CD4-positive, alpha-beta T cell treated with Interleukin-4 for 1 hour (primary cell): ENCODE measurements around the gene GCDH.
"Not testable (repeated sequence)": the region's sequence is repeated elsewhere in the genome, so short reads cannot be mapped to it uniquely, and the experiment has no call there.

Experiments
- DNase-seq, 2 donors: peaks; one replicate each; pipeline ENCODE4 v3.0.0-alpha.2; 2020 to 2022

The GCDH gene

DNA sequence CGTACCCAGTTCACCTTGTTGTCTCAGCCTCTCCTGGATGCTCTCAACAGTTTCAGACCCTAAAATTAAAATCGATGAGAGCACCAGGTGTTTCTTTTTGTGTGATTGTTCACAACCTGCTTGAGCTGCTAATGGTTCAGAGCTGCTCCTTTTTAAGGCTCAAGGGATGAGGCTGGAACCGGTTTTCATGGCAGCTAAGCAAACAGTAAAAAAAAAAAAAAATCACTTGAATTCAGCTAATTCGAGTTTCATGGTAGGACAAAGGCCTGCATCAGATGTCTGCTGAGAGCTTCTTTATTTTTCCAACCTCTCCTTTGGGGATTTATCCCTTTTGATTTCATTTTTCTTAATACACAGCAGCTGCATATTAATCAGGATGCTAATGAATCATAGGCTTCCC lies 21.6 kb downstream of the GCDH start:
- no peak for DNase-seq

DNA sequence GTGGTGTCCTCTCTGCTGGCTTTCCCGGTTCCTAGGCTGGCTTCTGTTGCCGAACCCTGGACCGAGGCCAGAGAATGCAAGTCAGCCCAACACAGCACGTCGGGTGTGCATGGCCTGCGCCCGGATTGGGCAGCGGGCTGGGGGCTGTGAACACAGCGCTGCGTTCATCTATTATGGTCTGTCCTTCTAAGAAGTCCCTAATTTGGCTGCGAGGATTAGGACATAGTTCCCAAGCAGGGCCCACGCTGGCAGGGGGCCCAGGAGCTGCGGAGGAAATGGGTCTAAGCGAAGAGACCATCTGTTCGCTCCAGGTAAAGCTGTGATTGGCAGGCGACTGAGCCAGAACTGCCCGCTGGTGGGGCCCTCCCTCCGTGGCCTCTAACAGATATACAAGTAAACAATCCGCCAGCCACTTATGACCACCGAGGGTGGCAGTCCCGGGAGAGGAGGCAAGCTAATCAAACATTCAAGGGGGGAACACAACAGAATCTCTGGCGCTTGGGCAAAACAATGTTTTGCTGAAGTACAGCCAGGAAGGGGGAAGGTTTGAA lies 22.1 kb downstream of the GCDH start:
- no peak for DNase-seq

DNA sequence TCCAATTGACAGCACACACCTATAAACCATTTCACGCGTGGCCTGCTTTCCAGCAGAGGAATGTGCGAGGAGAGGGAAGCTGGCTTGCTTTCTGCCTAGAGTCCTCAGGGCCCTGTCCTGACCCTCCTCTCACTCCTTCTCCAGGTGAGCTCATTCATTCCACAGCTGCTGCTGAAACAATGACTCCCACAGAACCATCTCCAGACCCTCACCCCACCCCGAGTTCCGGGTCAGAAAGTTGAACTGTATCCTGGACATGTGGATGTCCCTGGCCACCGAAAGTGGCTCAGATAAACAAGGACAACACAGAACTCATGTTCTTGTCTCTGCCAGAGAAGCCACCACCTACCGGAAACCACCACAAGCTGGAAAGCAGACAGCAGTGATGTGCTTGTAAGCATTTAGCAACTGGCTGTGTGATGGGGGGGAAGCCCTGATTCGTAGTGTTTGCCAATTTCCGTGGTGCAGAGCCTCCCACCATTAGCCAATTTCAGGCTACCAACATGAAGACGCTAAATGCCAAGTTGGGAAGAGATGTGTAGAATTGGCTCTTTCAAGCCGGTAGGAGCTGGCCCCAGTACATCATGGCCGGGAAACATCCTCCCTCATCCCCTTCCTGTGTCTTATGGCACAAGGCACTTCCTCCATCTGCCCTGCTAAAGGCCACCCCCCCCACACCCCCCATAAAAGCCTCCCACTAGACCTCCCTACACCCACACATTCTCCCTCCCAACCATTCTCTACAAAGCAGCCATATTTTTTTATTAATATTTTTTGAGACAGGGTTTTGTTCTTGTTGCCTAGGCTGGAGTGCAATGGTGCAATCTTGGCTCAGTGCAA lies 23.1 kb downstream of the GCDH start:
- peak; percentile 65 to 69 for DNase-seq

DNA sequence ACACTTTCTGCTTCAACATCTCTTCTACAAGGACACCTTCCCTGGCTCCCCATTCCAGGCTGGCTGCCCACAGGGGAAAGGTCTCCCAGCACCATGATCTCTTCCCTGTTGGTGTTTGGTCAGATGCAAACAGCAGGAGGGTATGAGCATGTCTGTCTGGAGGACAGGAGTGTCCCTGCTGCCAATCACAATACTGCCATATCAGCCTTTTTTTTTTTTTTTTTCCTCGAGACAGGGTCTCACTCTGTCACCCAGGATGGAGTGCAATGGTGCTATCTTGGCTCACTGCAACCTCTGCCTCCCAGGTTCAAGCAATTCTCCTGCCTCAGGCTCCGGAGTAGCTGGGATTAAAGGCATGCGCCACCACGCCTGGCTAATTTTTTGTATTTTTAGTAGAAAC lies 24.9 kb downstream of the GCDH start:
- DNase-seq: not testable (repeated sequence)

DNA sequence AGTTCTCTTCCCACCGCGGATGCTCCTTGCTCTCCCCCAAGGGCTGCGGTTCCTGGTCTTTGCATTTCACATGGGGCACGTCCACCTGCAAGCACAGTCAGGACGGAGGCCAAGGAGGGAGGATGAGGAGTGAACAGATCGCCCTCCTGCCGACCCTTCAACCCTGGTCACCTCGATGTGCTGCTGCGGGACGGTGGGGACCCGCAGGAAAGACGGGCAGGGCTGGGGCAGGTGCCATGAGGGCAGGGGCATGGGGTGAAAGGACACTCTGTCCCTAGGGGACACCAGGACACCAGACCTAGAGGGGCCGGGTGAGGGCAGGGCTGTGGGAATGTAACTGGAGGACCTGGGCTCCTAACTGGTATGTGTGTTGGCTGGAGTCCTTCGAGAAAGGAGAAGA lies 27.3 kb downstream of the GCDH start:
- DNase-seq: no peak

DNA sequence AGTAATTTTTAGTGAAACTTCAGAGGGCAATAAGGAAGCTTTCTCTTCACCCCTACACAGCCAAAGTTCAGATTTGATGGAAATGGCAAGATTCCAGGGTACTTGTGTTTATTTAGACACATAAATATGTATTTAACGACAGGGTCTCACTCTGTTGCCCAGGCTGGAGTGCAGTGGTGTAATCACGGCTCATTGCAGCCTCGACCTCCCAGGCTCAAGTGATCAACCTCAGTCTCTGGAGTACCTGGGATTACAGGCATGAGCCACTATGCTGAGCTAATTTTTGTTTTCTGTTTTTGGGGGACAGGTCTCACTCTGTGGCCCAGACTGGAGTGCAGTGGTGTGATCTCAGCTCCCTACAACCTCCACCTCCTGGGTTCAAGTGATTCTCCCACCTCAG lies 30.1 kb downstream of the GCDH start:
- DNase-seq: no peak

DNA sequence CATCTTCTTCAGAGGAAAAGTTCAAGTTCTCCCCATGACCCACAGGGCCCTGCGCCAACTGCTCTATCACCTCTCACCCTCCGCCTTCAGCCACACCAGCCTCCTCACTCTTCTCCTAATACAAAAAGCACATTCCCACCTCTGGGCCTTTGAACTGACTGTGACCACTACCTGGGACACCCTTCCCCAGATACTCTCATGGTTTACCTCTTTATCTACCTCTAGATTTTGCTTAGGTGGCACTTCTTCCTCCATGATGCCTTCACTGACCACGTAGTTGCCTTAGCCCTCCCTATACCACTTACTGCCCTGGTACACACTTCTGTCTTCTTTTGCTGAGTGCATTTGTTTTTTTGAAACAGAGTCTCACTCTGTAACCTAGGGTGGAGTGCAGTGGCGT lies 32.0 kb downstream of the GCDH start:
- no peak for DNase-seq

DNA sequence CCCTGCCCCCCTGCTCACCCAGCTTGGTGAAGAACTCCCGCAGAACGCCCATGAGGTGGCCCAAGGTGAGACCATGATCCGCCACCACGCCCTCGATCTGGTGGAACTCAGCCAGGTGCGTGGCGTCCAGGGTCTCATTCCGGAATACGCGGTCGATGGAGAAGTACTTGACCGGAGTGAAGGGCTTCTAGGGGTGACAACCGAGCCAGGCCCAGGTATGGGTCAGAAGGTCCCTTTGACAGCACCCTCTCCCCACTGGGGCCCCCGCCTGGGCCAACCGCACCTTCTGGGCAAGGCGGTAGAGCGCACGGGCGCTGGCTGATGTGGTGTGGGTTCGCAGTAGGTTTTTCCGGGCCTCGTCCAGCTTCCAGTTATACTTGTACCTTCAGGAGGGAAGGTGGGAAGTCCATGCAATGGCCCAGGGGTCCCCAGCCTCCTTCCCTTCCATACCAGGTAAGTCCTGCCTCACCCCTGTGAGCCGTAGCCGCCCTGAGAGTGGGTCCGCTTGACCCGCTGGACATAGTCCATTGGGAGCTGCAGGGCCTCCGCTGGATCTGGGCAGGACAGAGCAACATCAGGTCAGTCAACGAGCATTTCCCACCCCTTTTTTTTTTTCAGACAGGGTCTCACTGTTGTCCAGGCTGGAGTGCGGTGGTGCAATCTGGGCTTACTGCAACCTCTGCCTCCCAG lies 33.8 kb downstream of the GCDH start:
- no peak for DNase-seq

DNA sequence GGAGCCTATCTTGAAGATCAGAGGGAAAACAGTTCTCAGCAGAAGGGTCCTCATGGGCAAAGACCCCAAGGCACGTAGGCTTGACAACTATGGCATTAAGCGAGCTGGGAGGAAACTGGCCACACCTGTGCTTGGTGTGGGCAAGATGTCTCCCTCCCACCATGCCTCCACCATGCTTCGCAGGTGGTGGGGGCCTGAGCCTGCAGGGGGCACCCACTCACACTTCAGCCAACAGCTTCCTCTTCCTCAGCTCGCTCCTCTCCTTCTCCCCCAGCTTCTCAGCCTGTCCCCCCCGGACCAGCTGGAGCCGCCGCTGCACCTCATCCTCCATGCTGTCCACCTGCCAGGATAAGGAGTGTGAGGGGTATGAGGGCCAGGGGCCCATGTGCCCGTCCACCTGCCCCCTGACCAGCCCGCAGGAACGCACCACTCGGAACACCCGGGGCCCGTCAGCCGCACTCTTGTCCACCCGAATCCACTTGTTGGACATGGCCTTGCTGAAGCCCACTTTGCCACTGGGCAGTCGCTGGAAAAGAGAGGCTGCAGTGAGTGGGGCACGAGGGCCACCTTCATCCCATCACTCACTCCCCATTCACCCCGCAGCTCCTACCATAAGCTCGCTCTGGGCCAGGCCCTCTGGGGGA lies 39.2 kb downstream of the GCDH start:
- DNase-seq: no peak

DNA sequence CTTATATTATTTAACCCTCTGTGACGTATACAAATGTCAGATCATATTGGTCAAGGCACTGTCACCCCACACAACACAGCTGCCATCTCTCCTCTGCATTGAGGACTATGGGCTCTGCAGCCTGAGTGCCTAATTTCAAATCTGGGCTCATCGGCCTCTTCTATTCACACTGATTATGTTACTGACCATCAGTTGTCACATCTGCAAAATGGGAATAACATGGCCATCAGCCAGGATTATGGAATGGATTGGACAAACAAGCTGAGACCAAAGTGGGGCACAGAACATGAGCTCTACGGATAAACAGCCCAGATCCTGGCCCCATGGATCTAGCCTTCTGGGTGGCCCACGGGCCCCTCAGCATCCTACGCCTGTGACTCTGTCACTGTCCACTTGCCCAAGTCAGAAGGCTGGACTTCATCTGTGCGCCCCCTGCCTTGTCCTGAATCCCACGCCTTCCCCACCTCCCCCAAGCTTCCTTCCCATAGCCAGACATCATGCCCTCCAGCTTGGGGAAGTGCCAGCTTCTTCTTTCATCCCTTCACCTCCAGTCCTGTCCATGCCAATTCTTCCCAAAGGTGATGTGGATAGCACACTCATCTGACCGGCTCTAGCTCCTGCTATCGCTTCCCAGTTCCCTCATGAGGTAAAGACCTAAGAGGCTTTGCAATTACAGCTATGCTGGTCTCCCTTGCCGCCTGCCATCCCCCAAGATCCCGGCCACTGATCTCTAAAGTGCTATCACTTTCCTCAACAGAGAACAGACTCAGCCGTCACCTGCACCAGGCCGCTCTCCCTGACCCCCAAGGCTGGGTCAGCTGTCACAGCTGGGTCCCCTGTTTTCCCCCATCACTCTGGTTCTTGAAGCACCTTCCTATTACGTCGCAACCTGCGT lies 41.7 kb downstream of the GCDH start:
- no peak for DNase-seq

DNA sequence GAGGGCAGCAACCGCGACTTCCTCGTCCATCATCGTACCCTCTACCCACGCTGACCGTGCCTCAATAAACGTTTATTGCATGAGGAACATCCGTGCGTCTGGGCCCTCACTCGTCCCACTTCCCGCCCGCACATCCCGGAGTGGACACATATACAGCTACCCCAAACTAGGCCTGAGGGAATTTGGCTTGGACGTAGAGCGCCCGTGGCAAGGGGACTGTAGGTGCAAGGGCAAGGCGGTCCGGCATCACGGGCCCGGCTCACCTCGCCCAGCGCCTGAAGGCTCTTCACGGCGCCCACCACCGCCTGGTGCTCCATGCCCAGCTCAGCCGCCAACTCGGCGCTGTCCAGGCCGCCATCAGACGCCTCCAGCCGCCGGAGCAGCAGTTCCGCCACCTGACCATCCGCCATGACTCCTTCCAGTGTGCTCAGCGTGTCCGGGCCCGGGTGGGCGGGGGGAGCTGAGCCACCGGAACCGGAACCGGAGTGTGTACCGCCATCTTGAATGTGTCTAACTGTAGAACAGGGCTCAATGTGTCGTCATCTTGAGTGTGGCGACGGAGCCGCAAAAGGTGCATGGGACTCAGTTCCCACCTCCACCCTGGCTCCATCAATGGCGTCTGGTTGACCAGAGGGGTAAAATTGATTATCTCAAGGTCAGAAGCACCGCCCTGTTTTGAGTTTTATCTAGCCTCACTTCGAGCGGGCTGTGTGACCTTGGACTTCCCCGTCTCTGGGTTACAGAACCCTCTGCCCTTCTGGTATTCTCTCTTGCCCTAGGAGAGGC lies 42.5 kb downstream of the GCDH start, which contains the start of gene FARSA:
Gene FARSA (minus strand): TSS at position 425 of the 786 bp plus-strand sequence. CDS start 15 bp downstream, at position 410.
- peak; percentile 90 for DNase-seq

DNA sequence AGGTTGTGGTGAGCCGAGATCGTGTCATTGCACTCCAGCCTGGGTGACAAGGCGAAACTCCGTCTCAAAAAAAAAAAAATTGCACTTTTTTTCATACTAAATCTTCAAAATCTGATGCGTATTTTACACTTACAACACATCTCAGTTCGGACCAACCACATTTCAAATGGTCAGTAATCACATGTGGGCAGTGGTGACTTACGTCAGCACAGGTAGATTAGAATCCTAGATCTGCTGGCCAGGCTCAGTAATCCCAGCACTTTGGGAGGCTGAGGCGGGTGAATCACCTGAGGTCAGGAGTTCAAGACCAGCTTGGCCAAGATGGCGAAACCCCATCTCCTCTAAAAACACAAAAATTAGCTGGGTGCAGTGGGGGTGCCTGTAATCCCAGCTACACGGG lies 44.1 kb downstream of the GCDH start:
- no peak for DNase-seq

DNA sequence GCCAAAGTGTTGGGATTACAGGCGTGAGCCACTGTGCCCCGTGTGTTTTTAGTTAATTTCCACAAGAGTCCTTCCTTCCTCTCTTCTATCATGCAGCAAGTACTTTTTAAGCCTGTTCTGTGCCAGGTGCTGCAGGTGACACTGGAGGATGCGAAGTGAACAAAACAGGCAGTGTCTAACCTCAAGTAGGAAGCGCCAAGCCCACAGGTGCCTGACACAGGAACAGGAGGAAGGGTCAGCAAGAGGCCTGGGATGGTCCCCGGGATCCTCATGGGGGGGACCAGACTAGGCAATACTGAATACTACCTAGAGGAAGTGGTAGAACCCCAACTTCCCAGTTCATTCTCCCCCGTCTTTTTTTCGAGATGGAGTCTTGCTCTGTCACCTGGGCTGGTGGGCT lies 45.6 kb downstream of the GCDH start:
- DNase-seq: no peak

DNA sequence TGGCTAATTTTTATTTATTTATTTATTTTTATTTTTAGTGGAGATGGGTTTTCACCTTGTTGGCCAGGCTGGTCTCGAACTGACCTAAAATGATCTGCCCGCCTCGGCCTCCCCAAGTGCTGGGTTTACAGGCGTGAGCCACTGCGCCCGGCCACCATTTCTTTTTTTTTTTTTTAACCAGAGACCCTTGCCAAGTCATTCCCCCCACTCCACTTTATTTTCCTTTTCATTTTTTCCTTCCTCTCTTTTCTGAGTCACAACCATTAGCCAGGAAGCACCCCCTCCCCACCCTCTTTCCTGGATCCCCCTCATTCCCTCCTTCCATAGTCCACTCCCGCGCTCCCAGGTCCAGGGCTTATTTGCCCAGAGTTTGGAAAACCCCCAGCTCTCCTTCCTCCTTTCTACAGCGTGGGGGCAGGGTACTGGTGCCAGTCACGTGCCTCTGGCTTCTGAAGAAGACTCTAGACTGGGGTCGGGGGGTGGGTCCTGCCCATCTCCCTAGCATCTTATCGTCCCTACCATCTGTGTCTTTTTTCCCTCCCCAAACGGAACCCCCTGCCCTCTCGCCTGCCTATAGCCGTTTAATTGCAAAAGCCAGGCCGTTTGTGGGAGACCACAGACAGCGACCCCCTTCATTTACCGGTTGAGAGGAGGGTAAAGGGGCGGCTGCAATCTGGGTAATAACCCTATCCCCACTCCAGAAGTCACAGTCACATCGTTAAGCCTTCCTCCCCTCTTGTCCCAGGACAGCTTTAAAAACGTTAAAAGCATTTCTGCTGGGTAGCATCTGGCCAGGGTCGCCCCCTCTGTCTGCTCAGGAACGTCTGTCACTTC lies 46.4 kb downstream of the GCDH start:
- peak in 1 of 2 donors; percentile 47 for DNase-seq

DNA sequence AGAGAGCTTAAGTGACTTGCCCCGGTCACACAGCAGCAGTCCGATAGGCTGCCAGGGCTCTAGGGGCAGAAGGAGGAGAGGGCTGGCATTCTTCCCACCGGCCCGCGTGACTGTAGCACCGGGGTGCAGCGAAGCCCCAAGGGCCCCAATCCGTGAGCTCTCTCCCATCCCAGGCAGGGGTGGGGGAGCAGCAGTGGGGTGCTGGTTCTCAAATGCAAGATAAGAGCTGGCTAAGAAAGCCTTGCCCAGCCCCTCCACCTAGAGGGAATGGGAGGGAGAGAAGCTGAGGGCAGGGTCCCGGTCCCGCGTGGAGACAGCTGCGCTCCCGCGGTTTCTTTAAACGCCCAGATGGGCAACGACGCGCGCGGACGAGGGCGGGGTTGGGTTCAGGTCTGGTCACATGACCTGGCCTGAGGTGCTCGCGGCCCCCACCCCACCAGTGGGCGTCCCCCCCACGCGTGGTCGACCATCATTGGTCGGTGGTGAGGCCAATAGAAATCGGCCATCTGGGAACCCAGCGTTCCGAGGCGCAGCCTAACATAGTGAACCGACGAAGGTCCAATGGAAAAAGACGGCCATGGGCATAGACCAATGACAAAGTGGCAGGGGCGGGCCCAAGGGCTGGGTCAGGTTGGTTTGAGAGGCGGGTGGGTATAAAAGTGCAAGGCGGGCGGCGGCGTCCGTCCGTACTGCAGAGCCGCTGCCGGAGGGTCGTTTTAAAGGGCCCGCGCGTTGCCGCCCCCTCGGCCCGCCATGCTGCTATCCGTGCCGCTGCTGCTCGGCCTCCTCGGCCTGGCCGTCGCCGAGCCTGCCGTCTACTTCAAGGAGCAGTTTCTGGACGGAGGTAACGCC lies 47.2 kb downstream of the GCDH start, which contains the start of gene CALR:
Gene CALR (plus strand): TSS at position 683 of the 852 bp plus-strand sequence. CDS start 71 bp downstream, at position 754.
- peak; percentile 100 for DNase-seq

DNA sequence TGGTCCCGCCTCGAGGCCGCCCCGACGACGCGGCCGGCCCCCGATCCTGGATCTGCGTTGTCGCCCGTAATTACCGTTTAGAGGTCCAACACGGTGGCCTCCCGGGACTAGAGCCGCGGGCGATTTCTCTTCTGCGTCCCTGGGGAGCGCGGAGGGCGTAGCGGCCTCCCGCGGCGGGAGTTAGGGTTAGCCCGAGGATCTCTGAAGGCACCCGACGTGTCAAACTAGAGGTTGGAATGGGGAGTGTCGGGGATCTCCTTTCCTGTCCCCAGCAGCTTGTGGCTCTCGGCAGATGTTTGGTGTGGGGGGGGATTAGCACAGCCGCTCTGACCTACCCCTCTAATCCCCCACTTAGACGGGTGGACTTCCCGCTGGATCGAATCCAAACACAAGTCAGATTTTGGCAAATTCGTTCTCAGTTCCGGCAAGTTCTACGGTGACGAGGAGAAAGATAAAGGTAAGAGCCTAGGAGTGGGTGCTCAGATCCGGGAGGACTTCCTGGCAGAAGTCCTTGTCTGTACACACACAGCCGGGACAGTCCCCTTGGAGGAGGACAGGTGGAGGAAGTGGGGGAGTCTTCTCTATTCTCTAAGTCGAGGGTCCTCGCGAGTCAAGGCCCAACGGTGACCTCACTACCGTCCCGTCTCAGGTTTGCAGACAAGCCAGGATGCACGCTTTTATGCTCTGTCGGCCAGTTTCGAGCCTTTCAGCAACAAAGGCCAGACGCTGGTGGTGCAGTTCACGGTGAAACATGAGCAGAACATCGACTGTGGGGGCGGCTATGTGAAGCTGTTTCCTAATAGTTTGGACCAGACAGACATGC lies 48.0 kb downstream of the GCDH start:
- peak; percentile 50 to 53 for DNase-seq

DNA sequence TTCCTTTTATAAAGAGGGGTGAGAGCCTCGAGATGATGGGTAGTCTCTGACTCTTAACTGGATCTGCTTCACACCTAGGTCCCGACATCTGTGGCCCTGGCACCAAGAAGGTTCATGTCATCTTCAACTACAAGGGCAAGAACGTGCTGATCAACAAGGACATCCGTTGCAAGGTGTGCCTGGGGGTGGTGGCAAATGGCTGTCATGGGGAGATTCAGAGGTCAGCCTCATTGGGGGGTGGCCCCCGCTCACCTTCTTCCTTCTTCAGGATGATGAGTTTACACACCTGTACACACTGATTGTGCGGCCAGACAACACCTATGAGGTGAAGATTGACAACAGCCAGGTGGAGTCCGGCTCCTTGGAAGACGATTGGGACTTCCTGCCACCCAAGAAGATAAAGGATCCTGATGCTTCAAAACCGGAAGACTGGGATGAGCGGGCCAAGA lies 49.0 kb downstream of the GCDH start:
- DNase-seq: no peak

DNA sequence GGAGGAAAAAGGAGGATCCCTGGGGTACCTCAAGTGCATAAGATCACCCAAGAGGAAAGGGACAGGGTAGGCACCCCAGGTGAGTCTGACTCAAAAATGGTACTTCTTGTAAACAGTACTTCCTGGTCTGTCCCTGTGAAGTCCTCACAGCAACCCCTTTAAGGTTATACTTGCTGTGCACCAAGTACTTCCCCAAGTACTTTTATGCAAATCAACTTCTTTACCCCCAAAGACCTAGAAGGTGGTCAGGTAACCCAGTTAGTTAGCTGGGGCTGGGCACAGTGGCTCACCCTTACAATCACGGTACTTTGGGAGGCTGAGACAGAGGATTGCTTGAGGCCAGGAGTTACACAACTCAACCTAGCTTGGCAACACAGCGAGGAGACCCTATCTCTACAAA lies 49.9 kb downstream of the GCDH start:
- no peak for DNase-seq
